DND-41 (cell line): ENCODE measurements around the gene TP53.

Source experiments
- ATAC-seq: fragments of 200-7000 bp; cut with Tn5 transposase; 3 replicates; pipeline ENCODE4 v1.9.1; 2021; ENCODE audit warnings: low read depth; ENCODE audit not compliant: insufficient read depth
- DNase-seq: peaks from one replicate; pipeline ENCODE4 v3.0.0-alpha.2; 2020
- H2AFZ ChIP-seq: 2 replicates; pipeline ENCODE4 v1.6.0; 2012; ENCODE audit warnings: low read depth, low read length
- H3K27ac ChIP-seq: 2 replicates; pipeline ENCODE4 v1.5.1; 2012; ENCODE audit warnings: low read length, inconsistent platforms
- H3K27me3 ChIP-seq: fragments of 200-600 bp; sonication (generic); 2 replicates; pipeline ENCODE4 v1.6.0; 2012; ENCODE audit warnings: low read length, mild to moderate bottlenecking, inconsistent platforms; ENCODE audit not compliant: insufficient read depth, poor library complexity
- H3K36me3 ChIP-seq: 2 replicates; pipeline ENCODE4 v1.5.1; 2012; ENCODE audit warnings: low read length, inconsistent platforms; ENCODE audit not compliant: insufficient read depth
- H3K4me1 ChIP-seq: 2 replicates; pipeline ENCODE4 v1.5.1; 2012; ENCODE audit warnings: mild to moderate bottlenecking, low read length; ENCODE audit not compliant: insufficient read depth
- H3K4me2 ChIP-seq: 2 replicates; pipeline ENCODE4 v1.6.0; 2012; ENCODE audit warnings: mild to moderate bottlenecking, moderate library complexity, low read length, inconsistent platforms; ENCODE audit not compliant: insufficient read depth
- H3K4me3 ChIP-seq, 2 experiments: fragments of 200-600 bp in 1 of 2; shearing (Covaris generic) in 1 of 2; 2 replicates each; pipeline ENCODE4 v1.5.1; 2012 to 2016; ENCODE audit warnings: inconsistent platforms in 2 of 2, low read length in 2 of 2, mild to moderate bottlenecking in 2 of 2, low read depth in 1 of 2, moderate library complexity in 1 of 2
- H3K79me2 ChIP-seq: 2 replicates; pipeline ENCODE4 v1.6.0; 2012; ENCODE audit warnings: low read length, inconsistent platforms; ENCODE audit not compliant: insufficient read depth
- H3K9ac ChIP-seq: 2 replicates; pipeline ENCODE4 v1.6.0; 2012; ENCODE audit warnings: low read depth, mild to moderate bottlenecking, inconsistent platforms, low read length, moderate library complexity
- H3K9me3 ChIP-seq: 2 replicates; pipeline ENCODE4 v1.5.1; 2012; ENCODE audit warnings: low read length, moderate library complexity, mild to moderate bottlenecking, inconsistent platforms; ENCODE audit not compliant: insufficient read depth, severe bottlenecking
- H4K20me1 ChIP-seq: 2 replicates; pipeline ENCODE4 v1.6.0; 2012; ENCODE audit warnings: low read length; ENCODE audit not compliant: insufficient read depth
- CTCF ChIP-seq: IDR thresholded peaks from 2 replicates; pipeline ENCODE4 v1.5.1; 2012; ENCODE audit warnings: borderline replicate concordance, low read length, moderate library complexity, mild to moderate bottlenecking; ENCODE audit not compliant: poor library complexity, severe bottlenecking; ENCODE audit errors: extremely low read depth
- EZH2 ChIP-seq: IDR thresholded peaks from 3 replicates; pipeline ENCODE4 v1.6.1; 2012; ENCODE audit warnings: borderline replicate concordance, low read depth, mild to moderate bottlenecking, moderate library complexity, low read length, inconsistent platforms; ENCODE audit not compliant: severe bottlenecking

TP53 gene

DNA sequence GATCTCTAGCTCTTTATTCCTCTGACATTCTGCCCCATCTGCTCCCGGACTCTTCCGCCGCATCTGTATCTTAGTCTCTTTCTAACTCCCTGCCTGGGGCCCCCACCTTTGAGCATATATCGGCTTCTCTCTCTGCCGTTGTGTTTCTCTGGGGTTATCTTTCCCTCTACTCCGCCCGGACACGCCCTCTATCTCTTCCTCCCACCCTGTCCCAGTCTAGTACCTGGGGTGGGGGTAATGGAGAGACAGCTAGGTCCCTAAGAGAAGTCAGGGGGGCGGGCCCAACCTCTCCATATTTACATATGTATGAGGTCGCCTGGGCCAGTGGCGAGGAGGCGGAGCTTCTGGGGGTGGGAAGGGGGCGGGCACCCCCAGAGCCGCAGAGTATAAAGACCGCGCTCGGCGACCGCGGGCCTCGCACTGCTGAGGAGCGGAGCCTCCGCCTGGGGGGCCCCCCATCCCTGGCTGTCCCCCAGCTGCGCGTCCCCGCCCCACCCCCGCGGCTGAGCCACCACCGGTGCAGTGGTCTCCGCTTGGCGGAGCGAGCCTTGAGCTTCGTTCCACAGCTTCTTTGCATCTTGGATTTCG is 36.7 kb downstream of the TP53 start, which contains the start of gene ATP1B2:
Gene ATP1B2 (plus strand): TSS at position 418 of the 588 bp plus-strand sequence. CDS start 593 bp downstream, outside the sequence.
- peak within 1 kb of the TSS; percentile 21; the same call in 1 of the 2 replicates for H3K9ac ChIP-seq
- H3K4me3 ChIP-seq: peak within 1 kb of the TSS in 1 of 2 experiments; percentile 34; a peak in 1 of 4 replicates
- H3K4me2 ChIP-seq: peak within 1 kb of the TSS; percentile 60
- no peaks in the 10 kb centered on the region for H3K79me2 ChIP-seq
- no peak within 1 kb of the TSS for H3K27ac ChIP-seq
- H2AFZ ChIP-seq: no peak within 1 kb of the TSS; the same call in 1 of the 2 replicates
- no peaks in the 10 kb centered on the region for H3K36me3 ChIP-seq
- H3K27me3 ChIP-seq: peaks cover 17% of the 10 kb centered on the region
- H3K4me1 ChIP-seq: peaks cover 10% of the 10 kb centered on the region
- H3K9me3 ChIP-seq: no peaks in the 10 kb centered on the region
- DNase-seq: peak; percentile 76
- no peak for TF ChIP-seq EZH2
- TF ChIP-seq CTCF: no peak
- H4K20me1 ChIP-seq: no peaks in the 10 kb centered on the region
- peak; percentile 91 for ATAC-seq

DNA sequence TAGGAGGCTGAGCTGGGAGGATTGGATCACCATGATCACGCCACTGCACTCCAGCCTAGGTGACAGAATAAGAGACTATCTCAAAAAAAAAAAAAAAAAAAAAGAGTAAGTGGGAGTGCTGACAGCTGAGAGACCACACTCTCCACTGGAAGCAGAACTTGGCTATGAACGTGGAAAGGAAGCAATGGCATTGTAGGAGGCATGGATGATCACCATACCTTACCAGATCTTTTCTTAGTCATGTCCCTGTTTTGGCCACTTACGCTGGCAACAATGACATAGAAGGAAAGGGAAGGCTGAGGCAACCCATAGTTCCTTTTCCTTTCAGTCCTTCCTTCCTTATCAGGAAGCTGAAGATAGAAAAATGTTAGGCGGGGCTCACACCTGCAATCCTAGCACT is 40.3 kb downstream of the TP53 start:
- H2AFZ ChIP-seq: no peak overlapping the region

GRCh38 chr17:7646457-7646856 is 40.8 kb downstream of the TP53 start:
- Histone ChIP-seq H3K27ac (no peak overlapping the region), H2AFZ (no peak overlapping the region), H3K9me3 (no peaks in the 10 kb centered on the region), H3K27me3 (peaks cover 4% of the 10 kb centered on the region), H3K4me1 (peaks cover 10% of the 10 kb centered on the region), H4K20me1 (no peaks in the 10 kb centered on the region), H3K9ac (no peak overlapping the region), H3K36me3 (no peaks in the 10 kb centered on the region), H3K4me2 (no peak overlapping the region), H3K79me2 (no peaks in the 10 kb centered on the region), H3K4me3 (no peak overlapping the region)
- ATAC-seq: no peak
- DNase-seq: no peak
- TF ChIP-seq CTCF (no peak), EZH2 (no peak)

More for the DNA sequence above, 40.3 kb downstream of the TP53 start:
- no peaks in the 10 kb centered on the region for H3K9me3 ChIP-seq
- no peaks in the 10 kb centered on the region for H3K36me3 ChIP-seq
- ATAC-seq (no peak), DNase-seq (no peak)
- H3K9ac ChIP-seq: no peak overlapping the region
- H3K27ac ChIP-seq: no peak overlapping the region
- no peaks in the 10 kb centered on the region for H4K20me1 ChIP-seq
- no peaks in the 10 kb centered on the region for H3K79me2 ChIP-seq
- H3K4me2 ChIP-seq: no peak overlapping the region
- TF ChIP-seq EZH2 (no peak), CTCF (no peak)
- peaks cover 4% of the 10 kb centered on the region for H3K27me3 ChIP-seq
- H3K4me3 ChIP-seq: no peak overlapping the region
- H3K4me1 ChIP-seq: peaks cover 10% of the 10 kb centered on the region
